ENCODE results near the gene SF1. TPM values are rescaled to one million over a fixed set of nuclear protein-coding genes. Genes with fewer than 3 reads are reported as not detected.

Gene SF1
- total and polyA plus RNA-seq, 2 donors from 2014 or later, result 87.5 to 320 TPM

DNA sequence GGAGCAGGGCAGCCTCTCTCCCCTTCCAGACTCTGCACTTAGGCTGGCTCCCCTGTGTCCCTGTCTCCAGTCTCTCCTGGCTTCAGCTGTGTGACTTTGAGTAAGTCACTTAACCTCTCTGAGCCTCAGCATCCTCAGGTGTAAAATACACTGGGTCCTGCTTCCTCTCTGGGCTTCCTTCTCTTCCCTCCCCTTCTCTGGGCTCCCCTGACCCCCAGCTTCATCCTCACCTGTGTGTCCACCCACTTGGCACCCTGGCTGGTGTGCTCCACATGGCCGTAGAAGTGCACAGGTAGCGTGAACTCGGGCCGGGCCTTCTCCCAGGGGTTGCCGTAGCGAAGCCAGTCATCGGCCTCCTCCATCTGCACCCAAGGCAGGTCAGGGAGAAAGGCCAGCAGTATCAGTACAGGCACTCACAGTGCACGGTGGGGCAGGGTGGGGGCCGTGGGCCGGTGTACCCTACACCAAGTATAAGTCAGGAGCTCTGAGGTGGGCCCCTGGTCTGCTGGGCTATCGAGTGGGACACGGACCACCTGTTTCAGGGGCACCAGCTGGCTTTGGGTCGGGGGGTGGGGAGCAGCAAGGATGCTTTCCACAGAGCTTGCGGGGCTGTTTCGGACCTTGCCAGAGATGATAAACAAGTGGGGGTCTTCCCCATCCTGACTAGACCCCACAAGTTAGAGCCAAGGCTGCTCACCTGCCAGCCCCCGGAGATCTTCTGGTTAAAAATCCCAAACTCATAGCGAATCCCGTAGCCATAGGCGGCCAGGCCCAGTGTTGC, 20.6 kb downstream of the SF1 start:
- peak in 2 of 5 donors; percentile 35 to 53 for DNase-seq
- Histone ChIP-seq H3K9me3 (ENCODE audit: control insufficient read depth in 2 of 3, insufficient read depth in 1 of 3, low read length in 3 of 3) (no peaks in the 10 kb centered on the region), H3K36me3 (ENCODE audit: control insufficient read depth in 2 of 3, insufficient read depth in 3 of 3, low read length in 3 of 3) (peaks cover 0 to 3% (median 0%) of the 10 kb centered on the region in 3 donors), H3K4me1 (ENCODE audit: control insufficient read depth in 2 of 3, insufficient read depth in 2 of 3, low read depth in 1 of 3, low read length in 3 of 3) (peaks cover 3 to 24% (median 23%) of the 10 kb centered on the region in 3 donors), H3K4me3 (ENCODE audit: low read length in 3 of 3) (no peak overlapping the region), H3K27ac (ENCODE audit: low read depth in 2 of 2, low read length in 2 of 2) (no peak overlapping the region), H3K27me3 (ENCODE audit: control insufficient read depth, insufficient read depth, low read length) (no peaks in the 10 kb centered on the region), H3K9ac (ENCODE audit: low read length in 3 of 3) (no peak overlapping the region)
- FAIRE-seq, result no peak
- intact Hi-C loops (cut with DNase I), result no loop called here
- no peak for TF ChIP-seq CTCF (IDR thresholded peaks at IDR 0.05; ENCODE audit: borderline replicate concordance, extremely low read depth, insufficient read depth)

DNA sequence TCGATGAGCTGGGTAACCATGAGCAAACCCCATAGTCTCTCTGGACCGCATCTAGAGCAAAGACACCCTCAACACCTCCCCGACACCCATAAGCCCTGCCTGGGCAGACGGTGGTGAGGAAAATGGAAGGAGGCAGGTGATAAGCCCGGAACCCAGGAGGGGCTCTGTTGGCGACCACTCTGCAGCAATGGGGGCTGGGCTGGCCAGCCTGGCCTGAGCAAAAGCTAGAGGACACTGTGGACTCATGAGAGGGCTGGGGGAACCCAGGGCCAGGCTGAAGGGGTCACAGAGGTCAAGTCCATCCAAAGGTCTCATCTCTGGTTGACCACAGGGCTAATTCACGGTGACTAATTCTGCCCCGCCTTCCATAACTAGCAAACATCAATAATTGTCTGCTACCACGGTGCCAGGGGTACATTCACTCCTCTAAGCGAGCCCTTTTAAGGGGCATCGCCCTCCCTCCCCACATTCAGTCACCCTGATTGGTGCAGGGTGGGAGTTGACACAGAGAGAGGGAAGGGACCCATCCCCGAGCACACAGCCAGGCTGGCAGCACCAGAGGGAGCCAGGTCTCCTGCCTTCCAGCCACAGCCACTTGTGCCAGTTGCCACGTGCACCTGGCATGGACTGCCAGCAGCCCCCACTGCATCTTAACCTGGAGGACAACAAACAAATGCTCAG, 22.5 kb downstream of the SF1 start:
- no peak overlapping the region for H3K4me3 ChIP-seq (ENCODE audit: low read length in 3 of 3)
- FAIRE-seq (no peak), DNase-seq (peak in 2 of 5 donors; percentile 29 to 40)
- no peak overlapping the region for H3K27ac ChIP-seq (ENCODE audit: low read depth in 2 of 2, low read length in 2 of 2)
- no peaks in the 10 kb centered on the region for H3K27me3 ChIP-seq (ENCODE audit: control insufficient read depth, insufficient read depth, low read length)
- H3K9me3 ChIP-seq (ENCODE audit: control insufficient read depth in 2 of 3, insufficient read depth in 1 of 3, low read length in 3 of 3), result no peaks in the 10 kb centered on the region
- peaks cover 0 to 15% (median 14%) of the 10 kb centered on the region in 3 donors for H3K4me1 ChIP-seq (ENCODE audit: control insufficient read depth in 2 of 3, insufficient read depth in 2 of 3, low read depth in 1 of 3, low read length in 3 of 3)
- TF ChIP-seq CTCF (IDR thresholded peaks at IDR 0.05; ENCODE audit: borderline replicate concordance, extremely low read depth, insufficient read depth), result no peak
- H3K36me3 ChIP-seq (ENCODE audit: control insufficient read depth in 2 of 3, insufficient read depth in 3 of 3, low read length in 3 of 3), result no peaks in the 10 kb centered on the region
- H3K9ac ChIP-seq (ENCODE audit: low read length in 3 of 3), result no peak overlapping the region
- intact Hi-C loops (cut with DNase I), result no loop called here

- no peak for TF ChIP-seq CTCF (IDR thresholded peaks at IDR 0.05; ENCODE audit: borderline replicate concordance, extremely low read depth, insufficient read depth)
- peaks cover 0 to 8% (median 7%) of the 10 kb centered on the region in 3 donors for H3K4me1 ChIP-seq (ENCODE audit: control insufficient read depth in 2 of 3, insufficient read depth in 2 of 3, low read depth in 1 of 3, low read length in 3 of 3)
- DNase-seq (peak in 1 of 5 donors; percentile 59), FAIRE-seq (no peak)
- H3K27me3 ChIP-seq (ENCODE audit: control insufficient read depth, insufficient read depth, low read length), result no peaks in the 10 kb centered on the region
- intact Hi-C loops (cut with DNase I), result no loop called here
- H3K9me3 ChIP-seq (ENCODE audit: control insufficient read depth in 2 of 3, insufficient read depth in 1 of 3, low read length in 3 of 3), result no peaks in the 10 kb centered on the region
- no peak overlapping the region for H3K4me3 ChIP-seq (ENCODE audit: low read length in 3 of 3)
- H3K9ac ChIP-seq (ENCODE audit: low read length in 3 of 3), result no peak overlapping the region
- H3K27ac ChIP-seq (ENCODE audit: low read depth in 2 of 2, low read length in 2 of 2), result no peak overlapping the region
- no peaks in the 10 kb centered on the region for H3K36me3 ChIP-seq (ENCODE audit: control insufficient read depth in 2 of 3, insufficient read depth in 3 of 3, low read length in 3 of 3)
Measured at GRCh38 chr11:64754919-64755662, 23.3 kb downstream of the SF1 start.

Data from kidney (tissue), 14 donors.